ENCODE data around the gene SLC8A2. TPM values are rescaled to one million over a fixed set of nuclear protein-coding genes. Genes with fewer than 3 reads are reported as not detected.

Gene SLC8A2
- total RNA-seq, 1 donor from 2014 or later: 0.27 TPM

DNA sequence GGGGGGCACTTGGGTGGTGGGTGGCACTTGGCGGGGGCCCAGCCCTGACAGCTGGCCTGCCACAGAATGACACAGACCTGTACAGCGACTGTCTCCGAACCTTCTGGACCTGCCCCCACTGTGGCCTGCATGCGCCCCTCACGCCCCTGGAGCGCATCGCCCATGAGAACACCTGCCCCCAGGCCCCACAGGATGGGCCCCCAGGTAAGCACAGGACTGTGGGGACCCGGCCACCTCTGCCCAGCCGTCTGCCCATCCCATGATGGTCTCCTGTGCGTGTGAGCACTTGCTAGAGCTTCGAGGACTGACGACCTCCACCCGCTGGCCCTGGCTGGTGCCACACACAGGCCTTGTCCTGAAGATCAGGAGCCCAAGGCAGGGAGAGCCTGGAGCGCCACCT is 90.6 kb downstream of the SLC8A2 start:
- H3K36me3 ChIP-seq: peaks cover 62% of the 10 kb centered on the region

GRCh38 chr19:47380559-47380958 is 91.1 kb downstream of the SLC8A2 start:
- ATAC-seq (no peak), DNase-seq (no peak)
- no peak overlapping the region for H3K27ac ChIP-seq
- no peak for TF ChIP-seq CTCF (IDR thresholded peaks at IDR 0.05)
- intact Hi-C loops (cut with DNase I): no loop called here
- H3K27me3 ChIP-seq (ENCODE audit: low read depth): no peaks in the 10 kb centered on the region
- no peaks in the 10 kb centered on the region for H3K4me1 ChIP-seq
- H3K9me3 ChIP-seq: no peaks in the 10 kb centered on the region
- peaks cover 67% of the 10 kb centered on the region for H3K36me3 ChIP-seq
- H3K4me3 ChIP-seq: no peak overlapping the region

More for the DNA sequence above, 90.6 kb downstream of the SLC8A2 start:
- ATAC-seq: no peak
- H3K4me3 ChIP-seq: no peak overlapping the region
- no peak overlapping the region for H3K27ac ChIP-seq
- no peaks in the 10 kb centered on the region for H3K9me3 ChIP-seq
- DNase-seq: no peak
- H3K4me1 ChIP-seq: no peaks in the 10 kb centered on the region
- no peaks in the 10 kb centered on the region for H3K27me3 ChIP-seq (ENCODE audit: low read depth)
- TF ChIP-seq CTCF (IDR thresholded peaks at IDR 0.05): no peak
- intact Hi-C loops (cut with DNase I): no loop called here

DNA sequence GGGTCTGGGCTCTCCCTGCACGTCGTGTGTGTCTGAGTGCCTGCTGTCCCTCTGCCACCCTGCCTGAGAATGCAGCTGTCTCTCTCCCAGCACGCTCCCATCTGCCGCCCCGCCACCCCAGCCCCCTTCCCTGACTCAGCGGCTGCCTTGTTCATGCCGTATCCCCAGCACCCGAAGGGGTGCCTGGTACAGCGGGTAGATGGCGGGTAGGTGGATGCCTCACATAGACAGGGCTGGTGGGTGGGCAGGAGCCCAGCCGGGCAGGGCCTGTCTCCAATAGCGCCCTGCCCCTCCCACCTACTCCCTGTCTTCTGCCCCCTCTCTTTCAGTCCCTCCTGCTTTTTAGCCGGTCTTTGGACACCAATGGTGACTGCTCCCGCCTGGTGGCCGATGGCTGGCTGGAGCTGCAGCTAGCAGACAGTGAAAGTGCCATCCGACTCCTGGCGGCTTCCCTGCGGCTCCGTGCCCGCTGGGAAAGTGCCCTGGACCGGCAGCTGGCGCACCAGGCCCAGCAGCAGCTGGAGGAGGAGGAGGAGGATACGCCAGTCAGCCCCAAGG is 92.2 kb downstream of the SLC8A2 start:
- intact Hi-C loops (cut with DNase I): no loop called here
- no peak for TF ChIP-seq CTCF (IDR thresholded peaks at IDR 0.05)
- peaks cover 78% of the 10 kb centered on the region for H3K36me3 ChIP-seq
- H3K27me3 ChIP-seq (ENCODE audit: low read depth): no peaks in the 10 kb centered on the region
- no peak for ATAC-seq
- no peak overlapping the region for H3K27ac ChIP-seq
- H3K9me3 ChIP-seq: no peaks in the 10 kb centered on the region
- H3K4me3 ChIP-seq: no peak overlapping the region
- no peaks in the 10 kb centered on the region for H3K4me1 ChIP-seq
- no peak for DNase-seq

GRCh38 chr19:47378246-47378645 is 93.4 kb downstream of the SLC8A2 start:
- Histone ChIP-seq H3K9me3 (no peaks in the 10 kb centered on the region), H3K27ac (no peak overlapping the region), H3K27me3 (ENCODE audit: low read depth) (no peaks in the 10 kb centered on the region), H3K4me1 (no peaks in the 10 kb centered on the region), H3K4me3 (no peak overlapping the region), H3K36me3 (peaks cover 90% of the 10 kb centered on the region)
- intact Hi-C loops (cut with DNase I): no loop called here
- no peak for TF ChIP-seq CTCF (IDR thresholded peaks at IDR 0.05)
- DNase-seq (no peak), ATAC-seq (no peak)

Other genes with a start within 250 kb of the SLC8A2 start
- gene BBC3, start 240.7 kb downstream of the SLC8A2 start, total RNA-seq: 18.5 TPM
- gene CCDC9, start 215.4 kb downstream of the SLC8A2 start, total RNA-seq: 30.7 TPM
- 18.0 TPM for gene INAFM1, start 197.0 kb downstream of the SLC8A2 start, total RNA-seq
- gene C5AR1, start 162.0 kb downstream of the SLC8A2 start, total RNA-seq: 79.9 TPM
- 6.4 TPM for gene C5AR2, start 139.7 kb downstream of the SLC8A2 start, total RNA-seq
- 14.5 TPM for gene DHX34, start 122.6 kb downstream of the SLC8A2 start, total RNA-seq
- 5.3 TPM for gene MEIS3, start 52.4 kb downstream of the SLC8A2 start, total RNA-seq
- 14.5 TPM for gene KPTN, start 12.3 kb upstream of the SLC8A2 start, total RNA-seq
- gene NAPA, start 43.2 kb upstream of the SLC8A2 start, total RNA-seq: 115 TPM
- 0.89 TPM for gene ZNF541, start 101.3 kb upstream of the SLC8A2 start, total RNA-seq
- gene BICRA, start 137.2 kb upstream of the SLC8A2 start, total RNA-seq: 18.3 TPM
- 148 TPM for gene EHD2, start 241.5 kb upstream of the SLC8A2 start, total RNA-seq

All from lower lobe of right lung (tissue), 2 donors.